ENCODE data around the gene PVALEF.

- TF ChIP-seq EP300 (IDR thresholded peaks at IDR 0.05) (no peak), POLR2A (IDR thresholded peaks at IDR 0.05) (no peak), POLR2AphosphoS5 (IDR thresholded peaks at IDR 0.05) (no peak)
Measured at GRCh38 chr17:81202318-81202717, 37.0 kb downstream of the PVALEF start.
